PFSK-1 (cell line): Measurements from ENCODE around the gene PODN.

Experiments
- FOXP2 ChIP-seq: optimal IDR thresholded peaks from 2 replicates; pipeline ENCODE3; 2011; ENCODE audit warnings: borderline replicate concordance, control low read depth, inconsistent platforms; ENCODE audit not compliant: insufficient read depth; ENCODE audit errors: extremely low read length, extremely low read depth
- POLR2AphosphoS5 ChIP-seq: IDR thresholded peaks from 2 replicates; pipeline ENCODE4 v1.6.1; 2012; ENCODE audit warnings: low read depth, mild to moderate bottlenecking, control low read depth, low read length, moderate library complexity
- TAF1 ChIP-seq: IDR thresholded peaks from 2 replicates; pipeline ENCODE4 v1.6.1; 2012; ENCODE audit warnings: low read length, control low read depth, borderline replicate concordance; ENCODE audit not compliant: insufficient read depth
- TF ChIP-seq, protein P1 (sequence below), 2 experiments: IDR thresholded peaks; 2 replicates each; pipeline versions ENCODE4 v1.6.1 to v1.8.0; 2011 to 2012; ENCODE audit warnings: low read depth in 2 of 2, low read length in 2 of 2, control low read depth in 1 of 2, inconsistent platforms in 1 of 2, mild to moderate bottlenecking in 1 of 2, moderate library complexity in 1 of 2; ENCODE audit not compliant: insufficient read depth in 1 of 2

- TF ChIP-seq FOXP2 (no peak), POLR2AphosphoS5 (no peak), TAF1 (no peak)
- TF ChIP-seq, protein P1, sequence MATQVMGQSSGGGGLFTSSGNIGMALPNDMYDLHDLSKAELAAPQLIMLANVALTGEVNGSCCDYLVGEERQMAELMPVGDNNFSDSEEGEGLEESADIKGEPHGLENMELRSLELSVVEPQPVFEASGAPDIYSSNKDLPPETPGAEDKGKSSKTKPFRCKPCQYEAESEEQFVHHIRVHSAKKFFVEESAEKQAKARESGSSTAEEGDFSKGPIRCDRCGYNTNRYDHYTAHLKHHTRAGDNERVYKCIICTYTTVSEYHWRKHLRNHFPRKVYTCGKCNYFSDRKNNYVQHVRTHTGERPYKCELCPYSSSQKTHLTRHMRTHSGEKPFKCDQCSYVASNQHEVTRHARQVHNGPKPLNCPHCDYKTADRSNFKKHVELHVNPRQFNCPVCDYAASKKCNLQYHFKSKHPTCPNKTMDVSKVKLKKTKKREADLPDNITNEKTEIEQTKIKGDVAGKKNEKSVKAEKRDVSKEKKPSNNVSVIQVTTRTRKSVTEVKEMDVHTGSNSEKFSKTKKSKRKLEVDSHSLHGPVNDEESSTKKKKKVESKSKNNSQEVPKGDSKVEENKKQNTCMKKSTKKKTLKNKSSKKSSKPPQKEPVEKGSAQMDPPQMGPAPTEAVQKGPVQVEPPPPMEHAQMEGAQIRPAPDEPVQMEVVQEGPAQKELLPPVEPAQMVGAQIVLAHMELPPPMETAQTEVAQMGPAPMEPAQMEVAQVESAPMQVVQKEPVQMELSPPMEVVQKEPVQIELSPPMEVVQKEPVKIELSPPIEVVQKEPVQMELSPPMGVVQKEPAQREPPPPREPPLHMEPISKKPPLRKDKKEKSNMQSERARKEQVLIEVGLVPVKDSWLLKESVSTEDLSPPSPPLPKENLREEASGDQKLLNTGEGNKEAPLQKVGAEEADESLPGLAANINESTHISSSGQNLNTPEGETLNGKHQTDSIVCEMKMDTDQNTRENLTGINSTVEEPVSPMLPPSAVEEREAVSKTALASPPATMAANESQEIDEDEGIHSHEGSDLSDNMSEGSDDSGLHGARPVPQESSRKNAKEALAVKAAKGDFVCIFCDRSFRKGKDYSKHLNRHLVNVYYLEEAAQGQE (IDR thresholded peaks at IDR 0.05; ENCODE audit: insufficient read depth in 1 of 2, low read depth in 2 of 2, low read length in 2 of 2): no peak
Observed at GRCh38 chr1:53126495-53126894, 64.5 kb downstream of the PODN start.
